GM18867 (cell line): Measurements from ENCODE around the gene WASHC3.
"Not testable (repeated sequence)": the region's sequence is repeated elsewhere in the genome, so short reads cannot be mapped to it uniquely, and the experiment has no call there.

Experiments
- ATAC-seq: cut with Tn5 transposase; IDR thresholded peaks from one replicate; pipeline ENCODE4 v1.9.1; 2021; ENCODE audit warnings: mild to moderate bottlenecking, moderate library complexity; ENCODE audit not compliant: unreplicated experiment

WASHC3 gene

DNA sequence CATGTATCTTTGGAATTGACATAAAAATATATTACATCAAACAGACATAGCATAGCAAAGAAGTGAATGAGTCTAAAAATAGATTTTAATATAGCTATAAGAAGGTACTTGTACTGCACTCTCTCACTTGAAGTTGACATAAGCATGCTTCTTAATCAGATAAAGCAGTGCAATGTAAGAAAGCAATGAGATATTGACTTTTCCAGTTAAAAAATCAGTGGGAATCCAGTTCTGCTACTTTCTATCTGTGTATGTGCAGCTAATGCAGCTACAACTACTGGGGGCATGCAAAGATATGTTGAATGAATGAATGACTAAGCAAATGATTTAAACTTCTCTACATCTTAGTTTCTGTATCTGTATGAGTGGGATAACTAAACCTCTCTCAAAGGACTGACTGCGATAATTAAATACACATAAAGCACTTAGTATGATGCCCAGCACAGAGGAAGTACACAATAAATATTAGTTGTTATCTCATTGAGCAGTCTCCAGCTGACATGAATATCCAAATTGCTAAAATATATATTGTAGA is 10.3 kb downstream of the WASHC3 start:
- no peak for ATAC-seq

DNA sequence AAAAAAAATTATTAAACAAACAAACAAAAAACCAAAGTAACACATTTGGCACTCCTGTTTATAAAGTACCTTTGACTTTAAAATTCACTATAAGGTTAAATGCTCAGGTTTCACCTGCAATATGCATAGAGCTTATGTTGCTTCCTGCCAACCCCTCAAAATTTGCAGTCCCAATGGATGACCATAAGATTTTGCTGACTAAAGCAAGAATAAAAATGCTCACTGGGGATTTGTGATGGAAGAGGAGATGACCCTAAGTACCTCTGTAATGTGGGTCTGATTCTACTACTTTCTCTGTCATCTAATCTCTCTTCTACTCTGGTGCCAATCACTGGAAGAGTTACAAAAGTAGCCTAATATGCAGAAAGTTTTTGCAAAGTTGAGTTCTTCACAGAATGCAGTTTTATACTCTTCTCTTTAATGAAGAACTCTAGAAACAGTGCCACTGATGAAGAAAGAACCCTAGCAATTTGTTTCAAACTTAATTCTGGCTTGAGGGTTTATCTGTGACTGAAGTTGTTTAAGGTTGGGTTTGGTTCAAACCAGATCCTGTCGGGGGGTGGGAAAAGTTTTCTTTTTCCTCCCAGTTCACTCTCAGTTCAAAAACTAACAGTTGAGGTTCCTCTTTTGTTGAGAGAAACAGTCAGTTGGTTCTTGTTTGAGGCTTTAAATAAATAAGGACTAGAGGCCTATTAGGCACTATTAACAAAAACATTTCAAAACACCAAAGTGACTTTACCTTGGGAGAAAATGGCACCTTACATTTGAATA is 10.9 kb downstream of the WASHC3 start:
- ATAC-seq = no peak

DNA sequence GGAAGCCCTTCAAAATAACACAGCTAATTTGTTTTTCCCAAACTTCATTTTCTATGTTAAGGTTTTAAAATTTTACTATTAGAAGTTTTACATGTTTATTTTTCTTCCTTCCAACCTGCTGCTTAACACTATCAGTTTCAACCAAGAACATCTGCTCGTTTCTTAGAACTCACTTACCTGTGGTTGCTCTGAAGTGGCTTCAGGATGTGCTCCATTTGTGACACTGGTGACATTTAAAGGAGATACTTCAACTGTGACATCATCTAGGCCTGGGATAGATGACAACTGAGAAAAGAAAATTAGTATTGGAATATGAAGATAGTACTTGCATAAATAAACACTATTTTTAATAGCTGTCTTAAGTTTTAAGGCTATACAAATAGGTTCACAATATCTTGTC is 17.9 kb downstream of the WASHC3 start:
- peak; percentile 84 for ATAC-seq

DNA sequence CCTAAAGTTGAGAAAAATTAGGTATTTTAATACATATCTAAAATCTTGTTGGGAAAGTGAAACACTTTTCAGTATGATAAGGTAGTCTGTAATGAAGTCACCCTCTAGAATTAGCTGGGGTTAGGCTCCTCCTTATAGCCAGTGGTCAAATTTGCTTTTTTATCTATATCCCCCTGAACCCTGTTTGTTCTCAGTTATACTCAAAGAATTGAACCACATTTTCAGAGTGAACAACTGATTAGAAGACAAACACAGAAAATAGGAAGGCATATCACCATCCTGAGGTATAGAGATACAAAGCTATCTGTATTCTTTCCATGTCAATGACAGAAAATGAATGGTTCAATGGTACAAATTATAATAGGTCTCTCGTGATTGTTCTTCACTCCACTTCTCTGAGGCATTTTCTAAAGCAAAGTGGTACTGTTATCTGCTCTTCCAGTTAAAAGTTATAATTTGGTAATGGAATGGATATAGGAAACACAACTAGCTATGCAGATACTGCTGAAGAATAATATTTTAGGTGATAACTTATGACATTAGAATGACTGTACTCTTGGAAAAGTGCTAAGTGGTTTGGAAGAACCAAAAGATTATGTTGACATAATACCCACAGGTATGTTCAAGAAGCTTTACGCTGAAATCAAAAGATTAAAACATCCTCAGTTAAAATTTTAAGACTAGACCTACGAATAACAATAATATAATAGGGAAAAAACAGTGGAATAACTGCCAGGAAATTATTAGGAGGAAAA is 27.6 kb downstream of the WASHC3 start:
- no peak for ATAC-seq

DNA sequence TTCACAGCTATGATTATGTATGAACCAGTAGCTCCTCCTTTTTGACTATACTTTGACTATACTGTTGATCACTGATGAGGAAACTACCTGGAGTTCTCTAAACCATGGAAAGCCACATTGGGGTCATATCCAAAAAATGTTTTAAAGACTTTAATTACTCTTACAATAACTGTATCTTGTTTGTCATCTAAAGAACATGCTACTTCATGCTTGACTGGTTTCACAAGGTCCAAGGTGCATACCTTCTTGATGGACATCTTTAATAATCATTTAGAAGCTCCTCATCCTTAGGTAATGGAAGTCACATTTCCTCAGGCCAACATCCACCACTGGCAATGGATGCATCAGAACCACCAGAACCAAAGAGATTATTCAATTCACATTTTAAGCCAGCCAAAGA is 29.9 kb downstream of the WASHC3 start:
- ATAC-seq = no peak

DNA sequence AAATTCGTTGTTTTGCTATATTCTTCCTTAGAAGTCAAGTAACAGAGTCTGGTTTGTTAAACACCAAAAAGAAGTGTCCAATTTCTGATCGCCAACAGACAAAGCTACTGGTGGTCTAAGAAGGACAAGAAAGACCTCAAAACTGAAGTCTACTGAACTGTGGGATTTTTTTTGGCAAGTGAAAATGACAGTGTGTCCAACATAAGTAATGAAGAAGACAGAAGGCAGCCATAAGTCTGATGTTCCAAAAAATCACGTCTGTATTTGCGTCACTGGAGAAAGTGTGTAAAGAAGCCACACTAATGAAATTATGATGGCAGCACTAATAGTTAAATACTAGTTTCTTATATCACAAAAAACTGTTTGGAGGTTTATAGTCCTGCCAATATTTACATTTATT is 32.6 kb downstream of the WASHC3 start:
- no peak for ATAC-seq

DNA sequence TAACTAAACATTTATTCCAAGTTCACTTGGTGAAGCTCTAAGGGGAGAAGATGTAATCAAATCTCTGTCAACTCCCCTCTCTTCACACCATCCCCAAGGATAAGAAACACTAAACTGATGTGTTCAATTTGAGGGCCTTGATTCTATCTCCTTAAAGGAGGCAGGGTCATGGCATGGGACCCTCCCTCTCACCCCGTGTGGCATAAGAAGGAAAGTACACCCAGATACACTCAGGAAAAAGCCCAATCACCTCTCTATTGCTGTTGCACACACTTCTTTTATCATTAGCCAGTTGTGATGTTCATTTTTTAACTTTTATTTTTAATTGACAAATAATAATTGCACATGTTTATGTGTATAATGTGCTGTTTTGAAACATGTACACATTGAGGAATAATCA is 35.1 kb downstream of the WASHC3 start:
- ATAC-seq = no peak

DNA sequence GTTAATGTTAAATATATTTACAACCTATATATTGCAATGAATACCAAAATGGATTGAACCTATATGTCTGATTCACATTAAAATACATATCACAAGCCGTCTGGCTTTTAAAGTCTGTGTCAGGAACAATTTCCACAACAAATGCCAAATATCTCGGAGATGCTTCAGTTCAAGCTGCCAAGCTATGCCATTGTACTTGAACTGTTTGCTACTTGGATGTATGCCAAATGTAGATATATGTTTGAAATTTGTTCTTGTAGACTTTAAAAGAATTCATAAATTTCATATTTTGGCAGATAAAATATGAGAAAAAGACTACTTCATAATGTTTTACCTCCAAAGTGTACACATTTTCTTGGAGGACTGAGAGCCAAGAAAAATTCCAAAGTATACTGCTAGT is 37.0 kb downstream of the WASHC3 start:
- ATAC-seq = no peak

DNA sequence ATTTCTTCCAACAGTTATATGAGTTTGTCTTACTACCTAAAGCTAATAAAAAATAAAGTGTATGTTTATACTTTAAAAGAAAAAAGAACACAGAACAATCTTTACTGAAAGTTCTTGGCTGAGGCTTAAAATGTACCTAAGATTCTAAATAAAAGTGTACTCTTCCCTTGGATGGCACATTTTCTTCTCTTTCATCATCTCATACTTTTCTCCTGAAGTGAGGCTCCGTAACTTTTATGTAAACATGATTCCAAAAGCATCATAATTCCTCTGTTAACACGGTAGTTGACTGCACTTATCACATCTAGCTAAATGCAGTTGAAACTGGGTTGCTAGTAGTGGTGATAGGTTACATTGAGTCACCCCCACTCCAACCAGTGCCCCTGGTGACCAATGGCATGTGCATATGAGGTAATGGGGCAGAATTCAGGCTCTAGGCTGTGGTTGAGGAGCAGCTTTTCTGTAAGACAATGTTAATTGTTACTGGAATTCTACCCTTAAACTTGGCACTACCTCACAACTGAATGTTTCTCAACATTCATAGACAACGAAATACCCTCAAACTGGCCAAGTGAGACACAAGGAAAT is 38.4 kb downstream of the WASHC3 start:
- no peak for ATAC-seq

DNA sequence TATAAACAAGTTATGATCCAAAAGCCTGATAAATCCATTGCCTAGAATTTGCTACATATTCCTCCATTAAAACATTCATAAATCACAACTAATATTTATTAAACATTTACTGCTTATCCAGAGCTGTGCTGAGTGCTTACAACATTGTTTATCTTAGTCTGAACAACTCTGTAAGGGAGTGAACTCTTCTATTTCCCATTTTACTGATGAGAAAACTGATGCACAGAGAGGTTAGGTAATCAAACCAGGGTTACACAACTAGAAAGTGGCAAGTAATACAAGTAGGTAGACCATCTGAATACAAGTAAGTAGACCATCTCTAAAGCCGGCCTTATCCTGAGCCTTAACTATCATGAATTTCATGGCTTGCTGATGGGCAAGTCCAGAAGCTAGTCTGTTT is 39.5 kb downstream of the WASHC3 start:
- no peak for ATAC-seq

DNA sequence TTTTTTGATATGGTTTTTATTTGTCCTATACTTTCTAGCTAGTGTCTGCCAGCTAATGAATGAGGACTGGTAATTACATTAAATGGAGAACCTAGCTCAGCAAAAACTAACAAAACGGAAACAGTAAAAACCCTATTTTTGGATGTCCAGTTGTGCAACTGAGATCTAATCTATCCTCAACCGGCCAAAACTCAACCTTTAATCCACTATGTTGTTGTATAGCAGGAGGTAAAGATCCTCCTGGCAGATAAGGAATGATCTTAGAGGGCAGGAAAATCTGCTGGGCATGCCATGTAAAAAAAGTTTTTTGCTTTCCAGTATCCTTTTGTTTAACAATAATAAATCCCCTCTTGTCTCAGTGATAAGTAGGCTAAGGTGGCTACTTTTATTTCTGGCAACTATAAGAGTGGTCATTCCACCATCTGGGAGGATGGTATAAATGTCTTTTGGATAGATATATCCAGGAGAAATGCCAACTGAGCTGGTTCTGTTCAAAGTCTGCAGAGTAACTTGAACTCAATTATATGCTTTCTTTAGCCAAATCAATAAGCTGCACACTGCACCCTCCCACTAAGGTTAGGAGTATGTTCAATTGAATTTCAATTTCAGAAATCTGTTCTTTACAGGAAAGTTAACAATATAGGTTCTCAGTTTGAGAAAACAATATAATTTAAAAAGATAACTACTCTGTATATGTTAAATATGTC is 40.1 kb downstream of the WASHC3 start:
- ATAC-seq = no peak

DNA sequence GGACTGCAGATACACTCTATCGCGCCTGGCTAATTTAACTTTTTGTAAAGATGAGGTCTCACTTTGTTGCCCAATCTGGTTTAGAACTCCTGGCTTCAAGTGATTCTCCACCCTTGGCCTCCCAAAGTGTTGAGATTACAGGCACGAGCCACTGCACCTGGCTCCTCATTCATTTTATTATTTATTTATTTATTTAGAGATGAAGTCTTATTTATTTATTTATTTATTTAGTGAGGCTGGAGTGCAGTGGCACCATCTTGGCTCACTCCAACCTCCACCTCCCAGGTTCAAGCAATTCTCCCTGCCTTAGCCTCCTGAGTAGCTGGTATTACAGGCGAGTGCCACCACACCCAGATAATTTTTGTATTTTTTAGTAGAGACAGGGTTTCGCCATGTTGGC is 43.2 kb downstream of the WASHC3 start:
- not testable (repeated sequence) for ATAC-seq

DNA sequence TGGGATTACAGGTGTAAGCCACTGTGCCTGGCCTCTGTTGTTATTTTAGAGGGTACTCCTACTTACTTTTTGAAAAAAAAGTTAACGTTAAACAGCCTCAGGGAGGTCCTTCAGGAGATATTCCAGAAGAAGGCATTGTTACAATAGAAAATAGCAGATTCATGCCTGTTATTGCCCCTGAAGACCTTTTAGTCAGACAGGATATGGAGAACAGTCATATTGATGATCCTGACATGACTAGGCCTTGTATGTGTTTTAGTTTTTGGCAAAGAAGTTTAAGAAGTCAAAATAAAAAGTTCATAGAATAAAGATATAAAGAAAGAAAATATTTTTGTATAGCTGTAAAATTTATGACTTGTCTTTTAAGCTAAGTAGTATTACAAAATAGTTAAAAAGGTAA is 45.3 kb downstream of the WASHC3 start:
- ATAC-seq = no peak

DNA sequence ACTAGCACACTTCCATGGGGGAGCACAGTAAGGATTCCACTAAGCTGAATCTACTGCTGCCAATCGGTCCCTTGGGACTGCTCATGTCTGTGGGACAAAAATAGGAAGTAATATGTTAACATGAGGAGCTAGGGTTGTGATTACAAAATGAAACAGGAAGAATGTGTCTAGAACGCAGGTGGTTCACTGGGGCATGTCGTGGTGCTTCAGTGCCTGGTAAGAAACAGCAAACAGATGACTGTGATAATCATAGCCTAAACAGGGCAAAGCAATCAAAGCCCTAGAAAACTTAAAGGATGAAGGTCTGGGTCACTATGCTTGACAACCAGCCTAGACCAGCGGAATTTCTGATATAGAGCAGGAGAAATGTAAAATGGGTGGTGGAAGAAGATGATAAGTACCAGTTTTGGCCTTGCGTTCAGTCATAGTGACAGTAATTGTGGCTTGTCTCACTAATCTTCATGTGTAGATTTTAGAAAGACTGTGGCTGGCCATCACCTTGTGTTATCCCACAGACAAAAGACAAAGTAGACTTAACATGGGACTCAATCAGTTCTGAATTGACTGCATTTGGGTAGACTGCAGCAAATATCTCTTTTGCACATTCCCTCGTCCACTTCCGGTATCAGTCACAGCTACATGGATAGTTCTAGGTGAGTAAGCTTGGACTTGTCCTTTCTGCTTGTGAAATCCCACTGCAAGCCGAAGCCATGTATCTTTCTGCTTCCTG is 51.4 kb downstream of the WASHC3 start:
- peak; percentile 94 for ATAC-seq

DNA sequence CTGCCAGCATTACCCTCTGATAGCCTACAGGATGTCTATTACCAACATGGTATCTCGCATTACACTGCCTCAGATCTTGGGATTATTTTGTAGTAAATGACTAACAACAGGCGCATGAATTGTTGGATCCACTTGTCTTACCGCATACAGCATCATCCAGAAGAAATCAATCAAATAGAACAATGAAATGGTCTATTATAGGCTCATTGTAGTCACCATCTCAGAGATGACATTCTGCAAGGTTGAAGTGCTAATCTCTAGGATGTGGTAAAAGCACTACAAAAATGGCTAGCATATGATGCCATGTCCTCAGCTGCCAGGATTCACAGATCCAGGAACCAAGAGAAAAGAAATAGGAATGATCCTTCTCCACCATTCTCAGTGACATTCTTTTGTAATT is 52.0 kb downstream of the WASHC3 start:
- ATAC-seq = peak; percentile 6

DNA sequence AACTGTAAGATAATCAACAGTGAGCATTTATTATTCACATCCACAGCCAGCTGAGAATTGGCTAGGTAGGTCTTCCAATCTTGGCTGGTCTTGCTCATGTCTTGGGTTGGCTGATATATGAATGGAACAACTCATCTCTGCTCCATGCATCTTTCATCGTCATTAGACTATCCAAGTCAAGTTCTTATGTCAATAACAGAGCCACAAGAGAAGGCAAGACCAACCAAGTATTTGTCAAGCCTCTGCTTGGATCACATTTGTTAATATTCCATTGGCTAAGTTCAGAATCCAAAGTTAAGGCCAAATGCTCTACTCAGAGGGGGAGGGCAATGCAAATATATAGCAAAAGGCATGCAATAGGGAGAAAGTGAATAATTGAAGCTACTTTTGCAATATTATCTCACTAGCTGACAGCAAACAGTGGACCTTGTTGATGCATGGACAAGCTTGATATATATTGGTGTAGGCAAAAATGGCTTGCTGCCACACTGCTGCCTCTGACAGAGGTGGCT is 53.1 kb downstream of the WASHC3 start:
- no peak for ATAC-seq

DNA sequence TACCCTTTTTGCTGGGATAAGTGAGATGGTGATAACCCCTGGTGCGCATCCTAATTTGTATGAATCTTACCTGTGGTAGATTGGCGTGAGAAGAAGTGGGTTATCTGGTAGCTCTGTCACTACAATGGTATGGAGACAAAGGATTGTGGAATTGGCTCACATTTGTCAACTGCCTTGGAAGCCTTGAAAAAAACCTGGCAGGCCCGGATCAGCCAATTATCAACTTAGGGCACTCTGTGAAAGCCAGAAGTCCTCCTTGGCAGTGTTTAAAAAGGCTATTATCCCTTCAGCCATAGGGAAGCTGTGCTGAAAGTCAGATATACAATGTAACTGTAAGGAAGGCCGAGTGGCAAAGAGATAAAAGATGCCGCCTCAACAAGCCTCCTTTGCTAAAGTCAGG is 56.5 kb downstream of the WASHC3 start:
- ATAC-seq = no peak

DNA sequence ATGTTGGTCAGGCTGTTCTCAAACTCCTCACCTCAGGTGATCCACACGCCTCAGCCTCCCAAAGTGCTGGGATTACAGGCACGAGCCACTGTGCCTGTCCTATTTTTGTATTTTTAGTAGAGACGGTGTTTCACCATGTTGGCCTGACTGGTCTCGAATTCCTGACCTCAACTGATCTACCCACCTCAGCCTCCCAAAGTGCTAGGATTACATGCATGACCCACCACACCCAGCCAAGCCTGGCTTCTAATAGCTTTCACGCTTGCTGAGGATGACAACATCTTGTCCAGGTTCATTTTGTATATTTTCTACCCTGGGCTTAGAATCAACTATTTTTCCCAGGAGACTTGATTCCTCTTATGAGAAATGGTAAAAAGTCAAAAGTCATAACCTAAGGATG is 64.7 kb downstream of the WASHC3 start:
- no peak for ATAC-seq

DNA sequence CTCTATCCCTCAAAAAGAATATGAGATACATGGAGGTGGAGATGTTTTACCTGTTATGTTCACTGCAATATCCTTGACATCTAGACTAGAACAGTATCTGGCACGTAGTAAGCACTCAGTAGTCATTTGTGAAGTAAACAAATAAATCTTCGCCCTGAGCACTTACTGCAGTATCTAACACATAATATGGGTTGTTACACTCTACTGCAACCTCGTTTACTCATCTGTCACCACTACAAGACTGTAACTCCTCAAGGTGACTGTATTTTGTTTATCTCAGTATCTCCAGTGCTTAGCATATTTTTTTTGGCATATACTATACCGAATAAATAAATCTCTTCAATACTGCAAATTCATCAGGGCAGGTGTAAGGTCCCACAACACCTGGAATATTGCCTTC is 66.1 kb downstream of the WASHC3 start:
- no peak for ATAC-seq

DNA sequence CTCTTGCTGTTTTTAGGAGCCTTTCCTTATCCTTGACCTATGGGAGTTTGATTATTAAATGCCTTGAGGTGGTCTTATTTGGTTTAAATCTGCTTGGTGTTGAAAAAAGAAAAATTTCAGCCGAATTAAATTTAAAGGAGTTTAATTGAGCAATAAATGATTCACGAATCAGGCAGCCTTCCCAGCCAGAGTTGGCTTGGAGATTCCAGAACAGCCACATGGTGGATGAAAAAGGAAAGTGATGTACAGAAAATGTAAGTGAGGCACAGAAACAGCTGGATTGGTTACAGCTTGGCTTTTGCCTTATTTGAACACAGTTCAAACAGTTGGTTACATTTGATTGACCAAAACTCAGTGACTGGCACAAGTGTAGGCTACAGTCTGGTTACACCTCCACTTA is 69.7 kb downstream of the WASHC3 start:
- ATAC-seq = no peak
